Adrenal gland (tissue), 12 donors: ENCODE data around the gene LIPC. TPM values are rescaled to one million over a fixed set of nuclear protein-coding genes. Genes with fewer than 3 reads are reported as not detected.

Experiments
- DNase-seq, 7 donors: peaks; one replicate each; pipeline ENCODE4 v3.0.0-alpha.2; 2019 to 2020
- H3K27ac ChIP-seq, 5 donors: fragments of 200-600 bp; sonication (generic) in 4 of 5; 1 replicate in 3 of 5; 2 replicates in 2 of 5; pipeline versions ENCODE4 v1.5.1 to v1.8.0; 2016 to 2020; ENCODE audit warnings: mild to moderate bottlenecking in 1 of 5
- H3K27me3 ChIP-seq: fragments of 200-600 bp; 2 replicates; pipeline ENCODE4 v1.8.0; 2021
- H3K36me3 ChIP-seq, 2 donors: fragments of 200-600 bp; replicated peaks in 1 of 2; 1 replicate in 1 of 2; 2 replicates in 1 of 2; pipeline versions ENCODE4 v1.5.1 to v1.8.0; 2018 to 2022
- H3K4me1 ChIP-seq, 2 donors: fragments of 200-600 bp; replicated peaks in 1 of 2; 1 replicate in 1 of 2; 2 replicates in 1 of 2; pipeline versions ENCODE4 v1.5.1 to v1.8.0; 2018 to 2021
- H3K4me3 ChIP-seq, 4 donors: fragments of 200-600 bp; sonication (generic) in 3 of 4; one replicate each; pipeline ENCODE4 v1.5.1; 2016 to 2018
- H3K9me3 ChIP-seq, 3 donors: fragments of 200-600 bp; sonication (generic) in 1 of 3; replicated peaks in 1 of 3; 1 replicate in 2 of 3; 2 replicates in 1 of 3; pipeline versions ENCODE4 v1.5.1 to v1.8.0; 2016 to 2021
- POLR2A ChIP-seq, 2 donors: fragments of 450-650 bp; IDR thresholded peaks; one replicate each; pipeline ENCODE4 v1.6.1; 2017; ENCODE audit warnings: antibody characterized with exemption in 2 of 2, mild to moderate bottlenecking in 2 of 2, moderate library complexity in 1 of 2
- WGBS, 4 donors: extraction: QIAGEN DNeasy Blood & Tissue Kit in 2 of 4; methylation state at CpG; one replicate each; pipeline versions ENCODE4 v1.1.5 to v1.1.7; 2013 to 2017; 5-methylcytosine and 5-hydroxymethylcytosine counted together
- intact Hi-C, 2 donors: fragments of 100-400 bp; cut with DNase I; formaldehyde crosslinking; loops; one replicate each; pipeline versions ENCODE4 v1.14.1 to v1.15.0; 2022 to 2023
- polyA plus RNA-seq, 3 donors: library from polyadenylated mRNA; stranded (reverse); fragments of 200-250 nt in 2 of 3; fragments of 350-450 nt in 1 of 3; fragmentation: Illumina TruSeq in 1 of 3; extraction: RNeasy Lipid Tissue Mini Kit (QIAGEN cat#74804) in 1 of 3; gene quantifications; one replicate each; pipeline ENCODE4 v1.2.3, GENCODE V29; 2013 to 2014
- total RNA-seq, 9 donors: library from RNA; depleted of rRNA in 4 of 9; stranded (reverse); fragments of >200 nt in 4 of 9; fragments of 120-200 nt in 1 of 9; fragmentation: NEBNext Ultra II Directional in 1 of 9; extraction: Animal tissue kit (Norgen Biotek cat#: 25700) in 1 of 9; gene quantifications; one replicate each; pipeline versions ENCODE4 v1.1.0 to v1.2.4, GENCODE V29; 2013 to 2023
- TF ChIP-seq, protein P1 (sequence below), 6 experiments: fragments of 450-650 bp in 4 of 6; fragments of 200-600 bp in 2 of 6; sonication (generic) in 1 of 6; IDR thresholded peaks; 1 replicate in 5 of 6; 2 replicates in 1 of 6; pipeline versions ENCODE4 v1.5.1 to v1.8.0; 2016 to 2021; ENCODE audit warnings: antibody characterized with exemption in 6 of 6, mild to moderate bottlenecking in 2 of 6, moderate library complexity in 1 of 6
- donor health status: healthy with polysubstance abuse.
- donor health status: Bipolar disorder and iron deficiency.
- donor health status: DM: yes; HTN: yes; CAD: no.
- donor health status: DM: no; HTN: no; CAD: no.
- donor health status: DM: no; HTN: no; CAD: no.
- donor health status: DM: yes; HTN: yes; CAD: no.

Gene LIPC
- total and polyA plus RNA-seq, 12 donors: 0.11 to 1.0 (median 0.24) TPM; not detected in 5

GRCh38 chr15:58404020-58404419 lies 27.8 kb upstream of the LIPC start:
- intact Hi-C loops: no loop called here
- Histone ChIP-seq H3K27ac (no peak overlapping the region), H3K27me3 (no peaks in the 10 kb centered on the region), H3K9me3 (no peaks in the 10 kb centered on the region), H3K4me3 (no peak overlapping the region), H3K36me3 (no peaks in the 10 kb centered on the region), H3K4me1 (no peaks in the 10 kb centered on the region)
- DNase-seq: no peak
- no peak for TF ChIP-seq POLR2A (IDR thresholded peaks at IDR 0.05)
- TF ChIP-seq, protein P1, sequence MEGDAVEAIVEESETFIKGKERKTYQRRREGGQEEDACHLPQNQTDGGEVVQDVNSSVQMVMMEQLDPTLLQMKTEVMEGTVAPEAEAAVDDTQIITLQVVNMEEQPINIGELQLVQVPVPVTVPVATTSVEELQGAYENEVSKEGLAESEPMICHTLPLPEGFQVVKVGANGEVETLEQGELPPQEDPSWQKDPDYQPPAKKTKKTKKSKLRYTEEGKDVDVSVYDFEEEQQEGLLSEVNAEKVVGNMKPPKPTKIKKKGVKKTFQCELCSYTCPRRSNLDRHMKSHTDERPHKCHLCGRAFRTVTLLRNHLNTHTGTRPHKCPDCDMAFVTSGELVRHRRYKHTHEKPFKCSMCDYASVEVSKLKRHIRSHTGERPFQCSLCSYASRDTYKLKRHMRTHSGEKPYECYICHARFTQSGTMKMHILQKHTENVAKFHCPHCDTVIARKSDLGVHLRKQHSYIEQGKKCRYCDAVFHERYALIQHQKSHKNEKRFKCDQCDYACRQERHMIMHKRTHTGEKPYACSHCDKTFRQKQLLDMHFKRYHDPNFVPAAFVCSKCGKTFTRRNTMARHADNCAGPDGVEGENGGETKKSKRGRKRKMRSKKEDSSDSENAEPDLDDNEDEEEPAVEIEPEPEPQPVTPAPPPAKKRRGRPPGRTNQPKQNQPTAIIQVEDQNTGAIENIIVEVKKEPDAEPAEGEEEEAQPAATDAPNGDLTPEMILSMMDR (IDR thresholded peaks at IDR 0.05): no peak
- WGBS, 4 donors: 84 to 92% (median 84%) methylated on average over 5 of the region's 5 CpGs

DNA sequence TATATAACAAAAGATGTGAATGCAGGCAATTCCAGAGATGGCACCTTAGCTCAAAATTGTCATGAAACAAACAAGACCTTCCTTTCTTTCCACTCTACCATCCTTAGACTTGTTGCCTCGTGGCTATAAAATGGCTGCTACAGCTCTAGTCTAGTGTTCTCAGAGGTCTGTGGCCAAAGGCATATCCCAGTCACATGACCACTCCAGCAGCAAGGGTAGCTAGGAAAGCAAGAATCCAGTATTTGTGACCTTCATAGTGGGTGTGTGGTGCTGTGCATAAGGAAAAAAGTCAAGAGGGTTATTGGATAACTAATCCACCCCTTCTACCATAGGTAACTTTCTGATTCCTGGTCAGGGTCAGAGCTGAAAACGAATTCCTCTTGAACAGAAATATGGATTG lies 27.1 kb upstream of the LIPC start:
- no peak for TF ChIP-seq POLR2A (IDR thresholded peaks at IDR 0.05)
- TF ChIP-seq, protein P1 (IDR thresholded peaks at IDR 0.05): no peak
- intact Hi-C loops: no loop called here
- 67 to 81% (median 69%) methylated on average over 2 of the region's 2 CpGs for WGBS, 4 donors
- Histone ChIP-seq H3K4me3 (no peak overlapping the region), H3K27me3 (no peaks in the 10 kb centered on the region), H3K27ac (no peak overlapping the region), H3K36me3 (no peaks in the 10 kb centered on the region), H3K4me1 (no peaks in the 10 kb centered on the region), H3K9me3 (no peaks in the 10 kb centered on the region)
- DNase-seq: no peak

GRCh38 chr15:58405865-58406264 lies 25.9 kb upstream of the LIPC start:
- WGBS, 4 donors: 76 to 87% (median 78%) methylated on average over 3 of the region's 3 CpGs
- Histone ChIP-seq H3K4me3 (no peak overlapping the region), H3K4me1 (no peaks in the 10 kb centered on the region), H3K27ac (no peak overlapping the region), H3K27me3 (no peaks in the 10 kb centered on the region), H3K9me3 (no peaks in the 10 kb centered on the region), H3K36me3 (no peaks in the 10 kb centered on the region)
- DNase-seq: no peak
- intact Hi-C loops: no loop called here
- TF ChIP-seq, protein P1 (IDR thresholded peaks at IDR 0.05): no peak
- TF ChIP-seq POLR2A (IDR thresholded peaks at IDR 0.05): no peak

DNA sequence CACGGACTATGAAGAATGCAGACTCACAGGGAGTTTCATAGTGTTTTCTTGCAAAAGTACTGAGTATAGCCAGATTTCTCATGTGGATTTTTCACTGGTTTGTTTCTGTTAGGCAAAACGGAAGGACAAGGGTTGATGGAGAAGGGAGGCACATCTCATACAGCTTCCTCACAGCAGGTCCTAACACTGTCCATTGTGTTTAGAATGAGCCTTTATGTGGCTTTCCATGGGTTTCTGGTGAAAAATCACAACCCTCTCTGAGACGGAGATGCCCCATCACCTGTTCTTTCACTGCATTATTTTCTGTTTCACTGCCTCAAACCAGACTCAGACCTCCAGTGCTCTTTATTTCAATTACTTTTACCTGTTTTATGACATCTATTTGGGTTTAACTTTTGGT lies 25.0 kb upstream of the LIPC start:
- TF ChIP-seq, protein P1 (IDR thresholded peaks at IDR 0.05): no peak
- Histone ChIP-seq H3K36me3 (no peaks in the 10 kb centered on the region), H3K9me3 (no peaks in the 10 kb centered on the region), H3K27me3 (no peaks in the 10 kb centered on the region), H3K4me1 (no peaks in the 10 kb centered on the region), H3K4me3 (no peak overlapping the region), H3K27ac (no peak overlapping the region)
- 83 to 90% (median 87%) methylated on average over 3 of the region's 3 CpGs for WGBS, 4 donors
- intact Hi-C loops: no loop called here
- DNase-seq: no peak
